GM19025 (cell line): Measurements from ENCODE around the gene WTAP.
"Not testable (repeated sequence)": the region's sequence is repeated elsewhere in the genome, so short reads cannot be mapped to it uniquely, and the experiment has no call there.

Experiments
- ATAC-seq: cut with Tn5 transposase; IDR thresholded peaks from one replicate; pipeline ENCODE4 v1.9.1; 2021; ENCODE audit warnings: mild to moderate bottlenecking, low read depth, moderate library complexity; ENCODE audit not compliant: unreplicated experiment

WTAP gene

DNA sequence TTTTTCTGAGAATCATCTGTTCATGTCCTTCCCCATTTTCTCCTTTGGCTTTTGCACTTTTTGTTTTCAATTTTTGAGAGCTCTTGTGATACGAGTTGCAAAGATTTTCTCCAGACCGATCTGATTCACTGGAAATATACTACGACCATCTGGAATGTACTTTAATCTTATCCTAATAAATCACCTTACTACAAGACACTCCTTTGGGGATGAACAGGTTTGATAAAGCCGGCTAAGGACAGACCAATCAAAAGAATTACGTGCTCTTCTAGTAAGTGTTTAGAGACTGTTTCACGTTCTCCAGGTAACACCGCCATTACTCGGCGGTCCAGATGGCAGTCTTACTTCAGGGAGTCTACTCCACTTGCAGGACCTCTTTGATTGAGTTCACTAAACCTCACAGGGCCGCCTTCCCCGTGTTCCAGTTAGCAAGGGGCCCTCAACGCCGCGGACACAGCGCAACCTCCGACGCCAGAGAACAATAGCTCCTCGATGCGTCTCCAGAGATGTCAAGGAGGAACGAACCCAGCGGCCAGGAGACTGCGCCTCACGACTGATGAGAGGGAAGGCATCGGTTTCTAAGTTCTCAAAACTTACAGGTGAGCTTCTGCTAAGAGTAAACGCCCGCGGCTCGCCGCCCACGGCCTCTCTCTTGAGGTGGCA is 920 bp upstream of the WTAP start:
- peak; percentile 14 for ATAC-seq

DNA sequence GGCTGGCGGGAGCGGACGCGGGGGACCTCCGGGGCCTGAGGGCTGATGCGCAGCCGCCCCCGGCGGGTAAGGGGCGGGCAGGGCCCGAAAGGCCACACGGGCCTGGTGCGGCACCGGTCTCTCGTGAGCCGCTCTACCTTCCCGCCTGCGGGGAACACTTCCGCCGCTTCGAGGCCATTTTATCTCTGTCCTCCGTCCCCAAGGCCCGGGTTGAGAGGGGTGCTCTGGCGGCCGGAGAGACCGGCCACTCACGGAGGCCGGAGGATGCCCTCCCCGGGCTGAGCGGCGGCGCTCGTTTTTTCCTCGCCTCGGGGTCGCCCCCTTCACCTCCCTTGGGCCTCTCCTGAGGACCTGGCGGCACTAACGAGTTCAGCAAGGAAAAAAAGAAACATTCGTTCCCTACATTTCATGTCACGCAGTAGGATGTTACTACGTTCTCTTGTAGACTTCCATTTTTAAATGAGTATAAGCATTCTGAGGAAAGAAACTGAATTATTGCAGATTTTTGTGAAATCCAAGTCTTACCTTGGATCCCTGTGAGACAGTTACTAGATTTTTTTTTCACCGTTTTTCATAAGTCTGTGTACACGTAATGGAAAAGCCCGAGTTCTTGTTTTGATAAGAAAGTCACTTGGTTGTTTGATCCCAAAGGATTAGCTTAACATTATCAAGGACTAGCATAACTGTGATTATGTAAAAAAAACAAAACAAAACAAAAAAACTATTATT is 575 bp downstream of the WTAP start:
- peak; percentile 32 for ATAC-seq

DNA sequence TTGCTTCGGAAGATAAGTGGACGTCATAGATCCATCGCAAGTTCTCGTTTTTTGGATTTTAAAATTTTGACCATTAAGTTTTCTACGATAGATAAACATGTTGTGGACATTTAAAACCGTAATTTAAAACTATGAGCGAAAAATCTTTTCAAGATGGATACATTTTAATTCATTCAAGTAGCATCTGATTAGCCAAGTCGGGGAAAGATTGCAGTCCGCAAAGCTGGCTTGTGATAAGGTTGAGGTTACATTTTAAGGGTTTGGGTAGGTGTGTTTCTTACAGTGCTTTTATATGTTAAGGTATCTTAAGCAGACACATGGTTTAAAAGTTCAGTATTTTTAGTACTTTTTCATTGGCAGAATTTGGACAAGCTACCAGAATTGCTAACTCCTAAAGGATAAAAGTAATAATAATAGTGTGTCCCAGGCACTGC is 1.2 kb downstream of the WTAP start:
- no peak for ATAC-seq

DNA sequence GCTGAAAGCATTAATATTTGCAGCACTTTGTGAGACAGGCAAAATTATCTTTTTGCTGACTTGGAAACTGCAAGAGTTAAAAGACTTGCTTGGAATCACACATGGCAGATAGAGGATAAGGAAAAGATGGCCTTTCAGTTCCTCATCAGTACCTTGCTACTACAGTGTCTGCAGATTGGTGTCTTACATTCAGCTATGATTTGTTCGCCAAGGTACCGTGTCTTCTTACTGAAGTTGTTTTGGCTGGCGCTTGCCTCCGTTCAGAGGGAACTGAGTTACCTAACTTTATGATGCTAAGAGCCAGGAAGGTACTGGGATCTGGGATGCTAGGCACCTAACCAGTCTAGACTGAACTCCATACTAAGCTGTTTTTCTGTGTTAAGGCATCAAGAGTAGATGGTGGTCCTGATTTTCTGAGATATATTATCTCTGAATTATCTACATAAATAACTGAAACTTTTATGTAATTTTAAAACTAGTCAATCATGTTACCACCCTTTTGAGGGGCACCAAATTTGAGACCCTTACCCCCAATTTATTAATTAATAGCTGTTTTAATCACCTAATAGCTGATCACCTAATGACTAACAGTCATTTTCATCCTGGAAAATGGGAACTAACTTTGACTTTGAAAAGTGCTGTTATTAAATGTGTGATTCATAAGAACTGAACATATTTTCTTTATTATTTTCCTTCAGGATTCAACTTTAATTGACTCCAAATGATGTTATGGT is 2.5 kb downstream of the WTAP start:
- ATAC-seq: no peak

DNA sequence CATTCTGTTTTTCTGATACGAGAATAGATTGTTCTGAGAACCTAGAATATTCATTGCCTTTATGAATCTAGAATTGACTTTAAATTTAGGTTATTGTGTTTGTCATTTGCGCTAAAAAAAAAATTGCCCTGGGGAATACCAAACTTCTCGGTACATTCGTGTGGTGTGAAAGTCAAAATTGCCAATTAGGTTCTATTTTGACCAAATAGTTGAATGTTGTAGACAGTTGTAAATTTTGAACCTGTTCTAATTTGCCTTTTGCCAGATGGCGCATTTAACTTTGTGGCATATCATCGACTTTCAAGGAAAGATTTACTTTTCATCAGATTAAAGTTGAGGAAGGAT is 3.0 kb downstream of the WTAP start:
- ATAC-seq: no peak

DNA sequence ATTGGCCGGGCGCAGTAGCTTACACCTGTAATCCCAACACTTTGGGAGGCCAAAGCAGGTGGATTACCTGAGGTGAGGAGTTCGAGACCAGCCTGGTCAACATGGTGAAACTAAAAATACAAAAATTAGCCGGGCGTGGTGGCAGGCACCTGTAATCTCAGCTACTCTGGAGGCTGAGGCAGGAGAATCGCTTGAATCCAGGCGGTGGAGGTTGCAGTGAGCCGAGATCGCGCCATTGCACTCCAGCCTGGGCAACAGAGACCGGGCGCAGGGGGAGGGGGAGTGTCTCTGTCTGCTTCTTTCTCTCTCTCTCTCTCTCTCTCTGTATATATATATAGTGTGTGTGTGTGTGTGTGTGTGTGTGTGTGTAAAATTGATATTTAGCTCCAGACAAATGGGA is 5.2 kb downstream of the WTAP start:
- not testable (repeated sequence) for ATAC-seq

DNA sequence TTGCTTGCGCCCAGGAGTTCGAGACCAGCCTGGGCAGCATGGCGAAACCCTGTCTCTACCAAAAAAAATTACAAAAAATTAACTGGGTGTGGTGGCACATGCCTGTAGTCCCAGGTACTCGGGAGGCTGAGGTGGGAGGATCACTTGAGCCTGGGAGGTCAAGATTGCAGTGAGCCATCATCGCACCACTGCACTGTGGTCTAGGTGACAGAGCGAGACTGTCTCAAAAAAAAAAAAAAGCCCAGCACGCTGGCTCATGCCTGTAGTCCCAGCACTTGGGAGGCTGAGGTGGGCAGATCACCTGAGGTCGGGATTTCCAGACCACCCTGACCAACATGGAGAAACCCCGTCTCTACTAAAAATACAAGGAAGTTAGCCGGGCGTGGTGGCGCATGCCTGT is 6.1 kb downstream of the WTAP start:
- ATAC-seq: not testable (repeated sequence)

DNA sequence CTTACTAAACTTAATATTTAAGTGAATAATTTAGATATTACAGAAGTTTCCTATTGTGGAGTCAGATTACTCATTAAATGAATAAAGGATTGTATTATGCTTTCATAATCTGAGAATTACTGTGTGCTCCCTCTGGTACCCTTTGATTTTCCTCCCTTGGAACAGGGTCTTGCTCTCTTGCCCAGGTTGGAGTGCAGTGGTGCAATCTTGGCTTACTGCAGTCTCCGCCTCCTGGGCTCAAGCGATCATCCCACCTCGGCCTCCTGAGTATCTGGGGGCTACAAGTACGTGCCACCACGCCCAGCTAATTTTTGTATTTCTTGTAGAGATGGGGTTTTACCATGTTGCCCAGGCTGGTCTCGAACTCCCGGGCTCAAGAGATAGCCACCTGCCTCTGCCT is 9.6 kb downstream of the WTAP start:
- ATAC-seq: no peak

DNA sequence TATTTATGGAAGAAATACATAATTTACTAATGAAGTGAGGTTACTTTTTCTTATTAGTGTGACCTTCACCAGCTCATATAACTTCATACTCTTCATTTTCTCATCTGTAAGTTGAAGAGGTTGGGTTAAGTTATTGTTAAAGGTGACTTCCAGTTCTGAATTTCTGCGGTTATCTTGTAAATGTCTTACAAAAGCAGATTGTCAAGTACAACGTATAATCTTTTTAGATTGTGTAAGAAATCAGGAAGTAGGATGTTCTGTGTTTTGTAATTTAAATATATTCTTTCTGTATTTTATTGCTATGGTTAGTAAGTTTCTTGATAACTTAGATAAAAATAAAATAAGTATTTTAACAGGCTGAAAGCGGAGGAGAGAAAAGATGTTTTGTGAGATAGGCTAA is 12.0 kb downstream of the WTAP start:
- ATAC-seq: no peak

DNA sequence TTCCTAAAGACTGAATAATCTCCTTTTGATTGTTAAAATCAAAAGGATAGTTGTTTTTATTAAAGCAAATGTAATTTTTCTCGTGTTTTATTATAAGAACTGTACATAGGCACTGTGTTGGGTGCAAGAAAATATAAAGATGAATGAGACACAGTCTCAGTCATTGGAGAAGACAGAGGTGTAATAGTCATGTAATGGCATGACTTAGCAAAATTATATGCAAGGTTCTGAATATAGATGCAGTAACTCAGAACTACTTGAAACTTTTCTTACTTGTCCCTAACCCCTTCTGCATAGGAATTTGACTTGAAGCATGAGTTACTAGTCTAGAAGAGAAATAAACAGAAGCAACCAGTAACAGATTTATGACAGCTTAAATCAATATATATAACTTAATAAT is 14.9 kb downstream of the WTAP start:
- ATAC-seq: no peak

DNA sequence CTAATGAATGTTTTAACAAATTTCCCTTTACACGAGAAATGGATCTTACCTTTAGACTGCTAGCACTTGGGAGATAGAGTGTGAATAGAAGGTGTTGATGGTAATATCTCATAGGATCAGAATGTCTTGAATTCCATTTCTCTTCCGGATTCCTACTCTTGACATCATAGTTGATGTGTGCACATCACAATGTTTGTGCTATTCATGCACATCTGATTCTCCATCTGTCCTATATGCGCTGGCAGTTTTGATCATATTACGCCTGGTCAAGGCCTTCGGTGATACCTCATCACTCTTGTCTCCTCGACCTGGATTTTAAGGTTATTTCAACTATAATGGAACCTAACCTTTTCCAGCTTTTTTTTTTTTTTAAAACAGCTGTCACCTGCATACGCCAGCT is 17.8 kb downstream of the WTAP start:
- ATAC-seq: no peak

DNA sequence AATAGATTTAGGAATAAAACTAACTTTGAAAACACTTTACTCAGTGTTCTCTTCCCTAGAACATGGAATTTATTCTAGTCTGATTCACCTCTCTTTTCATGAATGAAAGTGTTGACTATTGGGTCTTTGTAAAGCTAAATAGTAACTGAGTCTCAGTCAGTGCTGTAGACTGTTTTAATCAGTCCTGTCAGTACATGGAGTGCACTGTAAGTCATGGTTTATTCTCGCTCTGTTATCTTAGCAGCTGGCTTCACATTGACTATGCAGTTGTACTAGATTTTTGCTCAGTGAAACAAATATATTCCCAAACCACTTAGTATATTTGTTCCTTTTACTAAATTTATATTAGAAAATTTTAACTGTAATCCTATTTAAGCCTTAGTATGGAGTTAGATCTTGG is 19.5 kb downstream of the WTAP start:
- no peak for ATAC-seq

DNA sequence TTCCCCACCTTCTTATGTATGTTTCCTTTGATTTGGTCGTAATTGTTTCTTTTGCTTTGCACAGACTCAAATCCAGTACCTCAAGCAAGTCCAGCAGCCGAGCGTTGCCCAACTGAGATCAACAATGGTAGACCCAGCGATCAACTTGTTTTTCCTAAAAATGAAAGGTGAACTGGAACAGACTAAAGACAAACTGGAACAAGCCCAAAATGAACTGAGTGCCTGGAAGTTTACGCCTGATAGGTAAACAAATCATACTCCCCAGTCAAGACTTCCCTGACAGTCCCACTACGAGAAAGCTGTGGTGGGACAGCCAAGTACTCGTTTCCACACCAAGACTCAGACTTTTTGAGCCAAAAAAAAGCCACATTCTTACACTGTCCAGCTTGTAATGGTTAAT is 20.8 kb downstream of the WTAP start:
- not testable (repeated sequence) for ATAC-seq

DNA sequence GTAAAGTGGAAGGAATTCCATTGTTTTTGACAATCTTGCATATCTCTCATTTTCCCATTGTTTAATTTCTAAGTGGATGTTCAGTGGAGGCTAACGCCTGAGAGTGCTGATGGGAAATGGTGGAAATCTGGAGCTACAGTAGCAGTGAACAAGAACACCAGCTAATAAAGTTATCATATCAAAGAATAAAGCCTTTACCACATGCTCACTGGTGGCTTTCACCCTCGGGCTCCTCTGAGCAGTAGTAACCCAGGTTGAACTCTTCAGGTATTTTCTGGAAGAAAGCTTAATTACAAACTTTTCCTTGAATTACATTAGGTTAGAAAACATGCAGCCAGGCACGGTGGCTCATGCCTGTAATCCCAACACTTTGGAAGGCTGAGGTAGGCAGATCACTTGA is 24.1 kb downstream of the WTAP start:
- no peak for ATAC-seq

DNA sequence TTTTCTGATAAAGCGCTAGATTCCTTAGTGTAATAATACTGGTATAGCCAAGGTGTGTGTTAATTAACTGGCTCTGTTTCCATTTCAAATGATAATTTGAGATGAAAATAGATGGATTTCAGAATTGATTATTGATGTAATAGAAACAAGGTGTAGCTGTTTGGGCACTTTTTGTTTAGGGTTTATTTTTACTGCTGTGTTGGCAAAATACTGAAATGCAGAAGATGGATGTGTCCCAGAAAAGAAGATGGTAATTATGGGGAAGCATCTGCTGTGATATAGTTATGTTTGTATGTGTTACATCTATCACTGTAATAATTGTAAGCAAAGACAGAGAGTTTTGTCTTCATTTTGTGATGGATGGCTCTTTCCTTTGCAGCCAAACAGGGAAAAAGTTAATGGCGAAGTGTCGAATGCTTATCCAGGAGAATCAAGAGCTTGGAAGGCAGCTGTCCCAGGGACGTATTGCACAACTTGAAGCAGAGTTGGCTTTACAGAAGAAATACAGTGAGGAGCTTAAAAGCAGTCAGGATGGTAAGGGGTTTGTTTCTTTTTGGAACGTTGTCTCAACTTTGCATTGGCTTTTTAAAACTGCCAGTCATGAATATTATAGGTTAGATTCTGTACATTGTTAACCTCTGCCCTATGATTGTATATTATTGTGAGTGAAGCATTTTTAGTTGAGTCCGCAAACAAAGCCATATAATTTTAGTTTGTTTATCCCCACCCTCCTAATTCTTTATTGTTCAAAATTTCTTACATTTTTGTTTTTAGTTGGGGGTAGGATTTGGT is 26.0 kb downstream of the WTAP start:
- ATAC-seq: no peak

DNA sequence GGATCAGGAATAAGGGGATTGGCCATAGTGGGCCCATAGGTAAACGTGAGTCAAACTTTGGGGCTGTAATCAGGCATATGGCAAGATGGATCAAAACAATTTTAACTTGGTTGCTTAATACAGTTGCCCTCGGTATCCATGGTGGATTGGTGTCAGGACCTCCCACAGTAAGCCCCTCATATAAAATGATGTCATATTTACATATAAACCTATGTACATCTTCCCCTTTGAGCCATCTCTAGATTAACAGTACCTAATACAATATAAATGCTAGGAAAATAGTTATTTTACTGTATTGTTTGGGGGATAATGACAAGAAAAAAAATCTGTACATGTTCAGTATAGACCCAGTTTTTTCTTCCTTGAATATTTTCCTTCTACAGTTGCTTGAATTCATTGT is 27.1 kb downstream of the WTAP start:
- ATAC-seq: no peak

DNA sequence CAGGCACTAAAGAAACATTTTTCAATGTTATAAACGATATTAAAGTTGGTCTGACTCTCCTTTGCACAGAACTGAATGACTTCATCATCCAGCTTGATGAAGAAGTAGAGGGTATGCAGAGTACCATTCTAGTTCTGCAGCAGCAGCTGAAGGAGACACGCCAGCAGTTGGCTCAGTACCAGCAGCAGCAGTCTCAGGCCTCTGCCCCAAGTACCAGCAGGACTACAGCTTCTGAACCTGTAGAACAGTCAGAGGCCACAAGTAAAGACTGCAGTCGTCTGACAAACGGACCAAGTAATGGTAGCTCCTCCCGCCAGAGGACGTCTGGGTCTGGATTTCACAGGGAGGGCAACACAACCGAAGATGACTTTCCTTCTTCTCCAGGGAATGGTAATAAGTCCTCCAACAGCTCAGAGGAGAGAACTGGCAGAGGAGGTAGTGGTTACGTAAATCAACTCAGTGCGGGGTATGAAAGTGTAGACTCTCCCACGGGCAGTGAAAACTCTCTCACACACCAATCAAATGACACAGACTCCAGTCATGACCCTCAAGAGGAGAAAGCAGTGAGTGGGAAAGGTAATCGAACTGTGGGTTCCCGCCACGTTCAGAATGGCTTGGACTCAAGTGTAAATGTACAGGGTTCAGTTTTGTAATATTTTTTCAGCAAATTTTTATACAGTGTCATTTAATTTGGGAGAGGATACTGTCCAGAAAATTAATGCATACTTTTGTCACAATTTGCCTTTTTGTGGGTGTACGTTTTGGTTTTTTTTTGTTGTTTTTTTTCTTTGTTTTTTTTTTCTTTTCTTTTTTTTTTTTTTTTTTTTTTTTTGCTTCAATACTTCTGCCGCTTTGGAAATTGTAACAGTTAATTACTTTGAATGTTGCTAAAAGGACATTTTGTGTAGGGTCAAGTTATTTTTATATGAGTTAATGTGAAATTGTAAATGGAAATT is 27.9 kb downstream of the WTAP start:
- ATAC-seq: no peak

DNA sequence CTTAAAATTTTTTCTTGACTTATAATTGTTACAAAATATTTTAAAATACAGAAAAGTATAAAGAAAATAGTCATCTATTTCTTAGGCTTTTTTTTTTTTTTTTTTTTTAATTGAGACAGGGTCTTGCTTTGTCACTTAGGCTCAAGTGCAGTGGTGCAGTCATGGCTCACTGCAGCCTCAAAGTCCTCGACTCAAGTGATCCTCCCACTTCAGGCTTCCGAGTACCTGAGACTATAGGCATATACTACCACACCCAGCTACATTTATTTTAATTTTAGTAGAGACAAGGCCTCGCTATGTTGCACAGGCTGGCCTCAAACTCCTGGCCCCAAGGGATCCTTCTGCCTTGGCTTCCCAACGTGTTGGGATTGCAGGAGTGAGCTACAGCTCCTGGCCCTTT is 29.2 kb downstream of the WTAP start:
- ATAC-seq: no peak

DNA sequence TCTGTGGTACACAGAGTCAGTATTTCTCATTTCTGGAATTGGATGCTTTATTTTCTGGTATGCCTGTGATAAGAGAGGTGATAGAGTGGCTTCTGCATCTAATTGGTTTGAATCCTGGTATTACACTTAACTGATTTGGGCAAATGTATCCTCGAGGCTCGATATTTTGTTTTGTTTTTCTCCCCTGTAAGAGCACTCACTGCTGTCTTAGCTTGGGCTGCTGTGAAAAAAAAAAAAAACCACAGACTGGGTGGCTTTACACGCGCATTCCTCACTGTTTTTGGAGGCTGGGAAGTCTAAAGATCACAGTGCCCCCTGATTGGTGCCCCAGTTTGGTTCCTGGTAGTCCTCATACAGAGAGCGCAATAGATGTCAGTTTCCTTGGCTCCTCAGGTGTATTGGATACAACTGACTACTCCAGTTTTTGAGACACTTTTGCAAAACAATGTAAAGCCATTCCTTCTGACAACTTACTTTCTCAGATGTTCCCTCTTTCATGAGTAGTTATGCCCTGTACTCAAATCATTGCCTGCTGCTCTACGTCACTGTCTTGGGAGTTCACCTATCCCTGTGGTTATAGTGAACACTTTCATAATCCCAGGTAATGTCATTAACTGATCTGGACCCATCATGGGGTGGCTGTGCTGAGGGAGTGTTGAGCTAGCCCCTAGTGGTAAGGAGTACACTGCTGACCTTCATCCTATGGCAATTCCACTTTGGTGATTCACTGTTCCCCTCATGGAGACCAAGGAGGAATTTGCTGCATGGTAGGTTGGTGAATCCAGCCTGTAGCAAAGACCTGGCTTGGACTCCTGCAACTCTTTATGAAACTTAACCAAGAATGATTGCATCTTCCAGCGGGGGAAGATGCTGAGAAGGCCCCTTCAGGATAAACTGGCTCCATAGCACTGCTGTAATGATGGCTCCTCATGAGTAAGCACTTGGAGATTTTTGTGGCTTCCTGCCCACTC is 31.0 kb downstream of the WTAP start:
- no peak for ATAC-seq
